GM06990 (cell line): ENCODE results near the gene KLHL35.

Source experiments
- DNase-seq: peaks from one replicate; pipeline ENCODE4 v3.0.0-alpha.2; 2011; ENCODE audit not compliant: insufficient read length; ENCODE audit errors: extremely low read depth
- H3K27me3 ChIP-seq: replicated peaks from 2 replicates; pipeline ENCODE4 v1.6.0; 2011; ENCODE audit warnings: low read length; ENCODE audit not compliant: control insufficient read depth, insufficient read depth
- H3K36me3 ChIP-seq: 2 replicates; pipeline ENCODE4 v1.5.1; 2011; ENCODE audit warnings: low read length; ENCODE audit not compliant: control insufficient read depth, insufficient read depth
- H3K4me3 ChIP-seq: replicated peaks from 2 replicates; pipeline ENCODE4 v1.5.1; 2011; ENCODE audit warnings: low read depth, mild to moderate bottlenecking, control low read depth, low read length
- TF ChIP-seq, protein P1 (sequence below): IDR thresholded peaks from 2 replicates; pipeline ENCODE4 v1.5.1; 2011; ENCODE audit warnings: low read length, control low read depth, mild to moderate bottlenecking, inconsistent platforms; ENCODE audit not compliant: insufficient read depth, poor library complexity, severe bottlenecking

The KLHL35 gene

DNA sequence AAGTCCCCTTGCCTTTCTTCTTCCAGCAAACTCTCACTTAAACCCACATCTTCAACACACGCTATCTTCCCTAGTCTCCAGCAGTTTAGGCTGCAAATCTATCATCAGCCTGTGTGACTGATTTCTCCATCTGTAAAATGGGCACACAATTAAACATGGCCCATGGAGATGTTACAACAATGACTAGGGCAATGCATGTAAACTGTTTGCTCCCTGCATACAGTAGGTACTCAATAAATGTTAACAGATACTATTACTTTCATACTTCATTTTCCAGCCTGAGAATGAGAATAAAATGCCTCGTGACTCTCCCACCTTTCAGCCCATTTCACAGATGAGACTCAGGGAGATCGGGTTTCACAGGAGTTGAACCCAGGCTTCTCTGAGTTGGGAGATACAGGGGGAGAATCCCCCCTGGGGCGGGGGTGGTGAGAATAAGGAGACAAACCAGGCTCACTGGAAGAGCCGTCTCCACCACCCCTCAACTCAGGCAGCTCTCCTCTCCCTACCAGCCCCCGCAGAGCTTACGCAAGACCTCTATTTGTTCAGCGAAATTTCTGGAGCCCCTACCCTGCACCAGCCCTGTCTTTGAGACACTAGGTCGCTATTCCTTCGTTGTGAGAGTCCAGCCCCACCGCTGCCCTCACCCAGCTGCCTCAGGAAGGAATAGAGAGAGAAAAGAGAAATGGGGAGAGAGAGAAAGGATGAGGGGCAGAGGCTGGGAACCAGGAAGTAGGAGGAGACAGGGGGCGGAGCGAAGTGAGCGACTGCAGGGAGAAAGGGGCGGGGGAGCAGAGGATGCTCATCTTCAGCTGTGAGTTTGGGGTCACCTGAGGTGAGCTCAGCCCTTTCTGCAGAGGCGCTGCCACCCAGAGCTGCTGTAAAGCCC lies 42.1 kb upstream of the KLHL35 start:
- Histone ChIP-seq H3K4me3 (no peak overlapping the region), H3K36me3 (no peaks in the 10 kb centered on the region; the same call in 1 of the 2 replicates), H3K27me3 (no peaks in the 10 kb centered on the region)
- TF ChIP-seq, protein P1, sequence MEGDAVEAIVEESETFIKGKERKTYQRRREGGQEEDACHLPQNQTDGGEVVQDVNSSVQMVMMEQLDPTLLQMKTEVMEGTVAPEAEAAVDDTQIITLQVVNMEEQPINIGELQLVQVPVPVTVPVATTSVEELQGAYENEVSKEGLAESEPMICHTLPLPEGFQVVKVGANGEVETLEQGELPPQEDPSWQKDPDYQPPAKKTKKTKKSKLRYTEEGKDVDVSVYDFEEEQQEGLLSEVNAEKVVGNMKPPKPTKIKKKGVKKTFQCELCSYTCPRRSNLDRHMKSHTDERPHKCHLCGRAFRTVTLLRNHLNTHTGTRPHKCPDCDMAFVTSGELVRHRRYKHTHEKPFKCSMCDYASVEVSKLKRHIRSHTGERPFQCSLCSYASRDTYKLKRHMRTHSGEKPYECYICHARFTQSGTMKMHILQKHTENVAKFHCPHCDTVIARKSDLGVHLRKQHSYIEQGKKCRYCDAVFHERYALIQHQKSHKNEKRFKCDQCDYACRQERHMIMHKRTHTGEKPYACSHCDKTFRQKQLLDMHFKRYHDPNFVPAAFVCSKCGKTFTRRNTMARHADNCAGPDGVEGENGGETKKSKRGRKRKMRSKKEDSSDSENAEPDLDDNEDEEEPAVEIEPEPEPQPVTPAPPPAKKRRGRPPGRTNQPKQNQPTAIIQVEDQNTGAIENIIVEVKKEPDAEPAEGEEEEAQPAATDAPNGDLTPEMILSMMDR = no peak
- DNase-seq = peak; percentile 28

DNA sequence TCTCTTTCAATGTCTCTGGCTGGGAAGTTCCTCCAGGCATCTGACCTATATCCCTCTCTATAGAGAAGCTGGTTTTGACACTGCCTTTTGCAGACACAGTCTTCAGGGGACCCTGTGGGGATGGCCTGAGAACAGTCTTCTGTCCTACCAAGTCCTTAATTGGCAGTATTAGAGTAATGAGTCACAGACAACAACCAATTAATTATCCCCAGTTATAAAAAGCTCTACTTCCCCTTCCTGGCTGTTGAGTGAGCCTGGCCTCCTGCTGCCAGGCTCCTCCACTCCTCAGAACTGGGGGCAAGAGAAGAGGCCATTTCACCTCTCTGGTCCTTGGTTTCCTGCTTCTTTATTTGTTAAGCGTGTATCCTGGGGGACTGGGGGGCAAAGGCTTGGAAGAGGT lies 41.2 kb upstream of the KLHL35 start:
- DNase-seq = peak; percentile 25
- Histone ChIP-seq H3K36me3 (no peaks in the 10 kb centered on the region; the same call in 1 of the 2 replicates), H3K4me3 (no peak overlapping the region), H3K27me3 (no peaks in the 10 kb centered on the region)
- TF ChIP-seq, protein P1 = no peak

DNA sequence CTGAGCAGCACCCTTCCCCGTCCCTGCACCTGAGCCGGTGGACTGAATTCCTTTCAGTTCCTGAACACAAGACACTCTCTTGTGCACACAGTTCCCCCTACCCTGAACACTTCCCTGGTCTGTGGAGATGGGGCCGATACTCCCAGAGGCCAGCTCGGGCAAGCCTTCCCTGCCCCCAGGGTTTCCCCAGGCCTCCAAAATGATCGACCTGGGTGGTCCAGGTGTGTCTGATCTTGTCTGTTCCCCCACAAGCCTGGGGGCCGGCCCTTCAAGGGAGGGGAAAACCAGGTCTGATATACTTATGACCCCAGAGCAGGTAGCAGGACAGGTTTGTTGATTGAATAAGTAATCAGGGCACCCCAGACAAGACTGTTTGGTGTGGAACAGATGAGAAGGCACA lies 40.7 kb upstream of the KLHL35 start:
- no peak for DNase-seq
- Histone ChIP-seq H3K27me3 (no peaks in the 10 kb centered on the region), H3K36me3 (no peaks in the 10 kb centered on the region; the same call in 1 of the 2 replicates), H3K4me3 (no peak overlapping the region)
- TF ChIP-seq, protein P1 = no peak

DNA sequence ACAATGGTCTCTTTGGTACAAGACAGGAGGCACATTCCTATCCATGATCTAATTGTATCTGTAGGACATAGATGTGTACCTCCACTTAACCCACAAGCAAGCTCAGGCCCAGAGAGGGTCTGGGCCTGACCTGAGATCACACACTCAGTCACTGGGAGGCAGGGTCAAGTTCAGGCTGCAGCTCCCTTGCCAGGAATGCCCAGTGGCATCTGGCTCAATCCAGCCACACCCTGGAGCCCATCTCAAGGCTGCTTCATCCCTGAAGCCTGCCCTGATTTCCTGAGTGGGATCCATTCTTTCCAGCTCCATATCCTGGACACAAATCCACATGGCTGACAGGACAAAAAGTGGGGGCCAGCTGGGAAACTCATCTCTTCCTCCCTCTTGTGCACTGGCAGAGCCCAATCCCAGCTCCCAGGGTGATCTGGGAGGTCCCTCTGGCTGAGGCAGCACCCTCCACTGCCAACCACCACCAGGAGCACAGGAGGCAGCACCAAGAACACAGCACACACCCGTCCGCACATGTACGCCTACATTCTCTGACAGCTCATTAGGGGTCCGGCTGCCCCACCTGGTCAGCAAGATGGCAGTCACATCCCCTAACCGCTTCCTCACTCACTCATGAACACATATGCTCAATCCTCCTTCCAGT lies 39.2 kb upstream of the KLHL35 start:
- no peaks in the 10 kb centered on the region; the same call in 1 of the 2 replicates for H3K36me3 ChIP-seq
- H3K4me3 ChIP-seq = no peak overlapping the region
- no peaks in the 10 kb centered on the region for H3K27me3 ChIP-seq
- TF ChIP-seq, protein P1 = no peak
- no peak for DNase-seq

DNA sequence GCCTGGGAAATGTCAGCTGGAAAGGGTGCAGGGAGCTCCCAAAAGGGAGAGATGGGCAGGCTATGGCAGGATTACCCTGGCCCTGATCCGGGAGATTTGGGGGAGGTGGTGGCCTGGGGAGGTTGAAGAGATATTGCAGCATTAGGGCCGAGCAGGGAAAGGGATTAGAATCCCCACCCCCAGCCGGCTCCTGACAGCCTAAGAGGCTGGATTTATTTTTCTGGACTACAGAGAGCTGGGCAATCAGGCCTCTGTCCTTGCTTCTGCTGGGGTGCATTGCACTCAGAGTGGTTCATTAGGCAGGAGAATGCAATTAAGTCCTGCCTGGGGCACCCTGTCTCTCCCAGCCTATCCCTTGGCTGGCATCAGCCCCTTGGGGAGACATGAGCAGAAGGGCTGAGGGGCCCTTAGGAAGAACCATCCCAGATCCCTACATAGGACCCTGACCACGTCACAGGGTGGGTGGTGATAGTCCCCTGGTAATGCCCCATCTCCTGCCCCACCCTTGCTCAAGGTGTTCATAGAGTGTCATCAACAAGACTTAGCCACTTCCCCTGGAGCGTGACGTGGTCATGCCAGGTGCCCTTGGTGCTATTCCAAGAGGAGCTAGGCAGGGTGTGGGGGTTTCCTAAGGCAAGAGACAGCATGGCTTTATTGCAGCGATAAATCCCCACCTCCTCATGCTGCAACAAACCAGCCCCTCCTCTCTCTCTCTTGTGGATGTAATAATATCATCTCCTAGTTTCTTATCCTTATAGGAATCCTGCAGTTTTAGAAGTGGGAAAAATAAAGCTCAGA lies 38.4 kb upstream of the KLHL35 start:
- no peak for DNase-seq
- TF ChIP-seq, protein P1 = no peak
- Histone ChIP-seq H3K27me3 (no peaks in the 10 kb centered on the region), H3K36me3 (no peaks in the 10 kb centered on the region; the same call in 1 of the 2 replicates), H3K4me3 (no peak overlapping the region)
